T-helper 1 cell treated with Interleukin-12 subunit alpha and Interleukin-12 subunit beta and Interleukin-4 antibody, amounts not matched to agents 30 μg/mL and 1 μg/mL, for 36 hours (primary cell): ENCODE measurements around the gene SNUPN.

ENCODE experiments used
- H3K27ac Mint-ChIP-seq: one replicate; pipeline ENCODE4 v1.8.0; 2021; ENCODE audit warnings: mild to moderate bottlenecking, mixed read lengths
- H3K27me3 Mint-ChIP-seq: one replicate; pipeline ENCODE4 v1.8.0; 2021; ENCODE audit warnings: low read depth, mixed read lengths
- H3K36me3 Mint-ChIP-seq: one replicate; pipeline ENCODE4 v1.8.0; 2021; ENCODE audit warnings: low read depth, mixed read lengths
- H3K4me1 Mint-ChIP-seq: one replicate; pipeline ENCODE4 v1.8.0; 2021; ENCODE audit warnings: low read depth, mixed read lengths
- H3K4me3 Mint-ChIP-seq: one replicate; pipeline ENCODE4 v1.8.0; 2021; ENCODE audit warnings: mild to moderate bottlenecking, moderate library complexity, mixed read lengths
- H3K9me3 Mint-ChIP-seq: one replicate; pipeline ENCODE4 v1.8.0; 2021; ENCODE audit warnings: mixed read lengths

Gene SNUPN

GRCh38 chr15:75622505-75622904 lies 3.0 kb downstream of the SNUPN start:
- H3K4me3 Mint-ChIP-seq: no peak overlapping the region
- H3K9me3 Mint-ChIP-seq: no peaks in the 10 kb centered on the region
- no peaks in the 10 kb centered on the region for H3K27me3 Mint-ChIP-seq
- H3K27ac Mint-ChIP-seq: no peak overlapping the region
- peaks cover 14% of the 10 kb centered on the region for H3K36me3 Mint-ChIP-seq
- peaks cover 30% of the 10 kb centered on the region for H3K4me1 Mint-ChIP-seq

GRCh38 chr15:75620841-75621391 lies 4.6 kb downstream of the SNUPN start:
- no peaks in the 10 kb centered on the region for H3K9me3 Mint-ChIP-seq
- H3K4me1 Mint-ChIP-seq: peaks cover 24% of the 10 kb centered on the region
- H3K27me3 Mint-ChIP-seq: no peaks in the 10 kb centered on the region
- peak overlapping the region; percentile 54 for H3K4me3 Mint-ChIP-seq
- H3K27ac Mint-ChIP-seq: peak overlapping the region; percentile 38
- H3K36me3 Mint-ChIP-seq: peaks cover 24% of the 10 kb centered on the region

GRCh38 chr15:75620058-75620820 lies 5.3 kb downstream of the SNUPN start:
- Mint-ChIP-seq H3K36me3 (peaks cover 27% of the 10 kb centered on the region), H3K27ac (peak overlapping the region; percentile 38), H3K27me3 (no peaks in the 10 kb centered on the region), H3K4me3 (peak overlapping the region; percentile 54), H3K9me3 (no peaks in the 10 kb centered on the region), H3K4me1 (peaks cover 25% of the 10 kb centered on the region)

- no peak overlapping the region for H3K4me3 Mint-ChIP-seq
- H3K27me3 Mint-ChIP-seq: no peaks in the 10 kb centered on the region
- peaks cover 45% of the 10 kb centered on the region for H3K36me3 Mint-ChIP-seq
- peaks cover 18% of the 10 kb centered on the region for H3K4me1 Mint-ChIP-seq
- H3K9me3 Mint-ChIP-seq: no peaks in the 10 kb centered on the region
- H3K27ac Mint-ChIP-seq: no peak overlapping the region
Measured at GRCh38 chr15:75616766-75617165, 8.8 kb downstream of the SNUPN start.

- Mint-ChIP-seq H3K9me3 (no peaks in the 10 kb centered on the region), H3K4me1 (peaks cover 38% of the 10 kb centered on the region), H3K36me3 (peaks cover 49% of the 10 kb centered on the region), H3K27me3 (no peaks in the 10 kb centered on the region), H3K4me3 (peak overlapping the region; percentile 66), H3K27ac (peak overlapping the region; percentile 94)
Measured at GRCh38 chr15:75606711-75607699, 18.5 kb downstream of the SNUPN start.

- H3K4me3 Mint-ChIP-seq: peak overlapping the region; percentile 66
- peak overlapping the region; percentile 94 for H3K27ac Mint-ChIP-seq
Measured at GRCh38 chr15:75606026-75606425, 19.5 kb downstream of the SNUPN start.

GRCh38 chr15:75599401-75599800 lies 26.1 kb downstream of the SNUPN start:
- H3K4me1 Mint-ChIP-seq: peaks cover 28% of the 10 kb centered on the region
- H3K27ac Mint-ChIP-seq: no peak overlapping the region
- H3K36me3 Mint-ChIP-seq: peaks cover 30% of the 10 kb centered on the region
- no peaks in the 10 kb centered on the region for H3K9me3 Mint-ChIP-seq
- no peaks in the 10 kb centered on the region for H3K27me3 Mint-ChIP-seq
- no peak overlapping the region for H3K4me3 Mint-ChIP-seq

More at GRCh38 chr15:75606026-75606425, 19.5 kb downstream of the SNUPN start:
- no peaks in the 10 kb centered on the region for H3K9me3 Mint-ChIP-seq
- peaks cover 38% of the 10 kb centered on the region for H3K4me1 Mint-ChIP-seq
- peaks cover 52% of the 10 kb centered on the region for H3K36me3 Mint-ChIP-seq
- H3K27me3 Mint-ChIP-seq: no peaks in the 10 kb centered on the region

GRCh38 chr15:75598361-75598760 lies 27.2 kb downstream of the SNUPN start:
- peaks cover 28% of the 10 kb centered on the region for H3K4me1 Mint-ChIP-seq
- H3K4me3 Mint-ChIP-seq: no peak overlapping the region
- H3K9me3 Mint-ChIP-seq: no peaks in the 10 kb centered on the region
- peak overlapping the region; percentile 87 for H3K27ac Mint-ChIP-seq
- H3K36me3 Mint-ChIP-seq: peaks cover 26% of the 10 kb centered on the region
- H3K27me3 Mint-ChIP-seq: no peaks in the 10 kb centered on the region

GRCh38 chr15:75597667-75598341 lies 27.7 kb downstream of the SNUPN start:
- H3K36me3 Mint-ChIP-seq: peaks cover 26% of the 10 kb centered on the region
- peak overlapping the region; percentile 87 for H3K27ac Mint-ChIP-seq
- no peaks in the 10 kb centered on the region for H3K9me3 Mint-ChIP-seq
- H3K4me3 Mint-ChIP-seq: peak overlapping the region; percentile 64
- no peaks in the 10 kb centered on the region for H3K27me3 Mint-ChIP-seq
- peaks cover 28% of the 10 kb centered on the region for H3K4me1 Mint-ChIP-seq

- H3K27ac Mint-ChIP-seq: no peak overlapping the region
Measured at GRCh38 chr15:75596703-75597345, 28.7 kb downstream of the SNUPN start.

GRCh38 chr15:75594276-75594675 lies 31.2 kb downstream of the SNUPN start:
- Mint-ChIP-seq H3K4me1 (peaks cover 38% of the 10 kb centered on the region), H3K27me3 (no peaks in the 10 kb centered on the region), H3K9me3 (no peaks in the 10 kb centered on the region), H3K4me3 (no peak overlapping the region), H3K36me3 (peaks cover 22% of the 10 kb centered on the region), H3K27ac (no peak overlapping the region)

More at GRCh38 chr15:75596703-75597345, 28.7 kb downstream of the SNUPN start:
- peaks cover 29% of the 10 kb centered on the region for H3K4me1 Mint-ChIP-seq
- peak overlapping the region; percentile 8 for H3K4me3 Mint-ChIP-seq
- peaks cover 27% of the 10 kb centered on the region for H3K36me3 Mint-ChIP-seq
- no peaks in the 10 kb centered on the region for H3K9me3 Mint-ChIP-seq
- H3K27me3 Mint-ChIP-seq: no peaks in the 10 kb centered on the region

- Mint-ChIP-seq H3K27me3 (no peaks in the 10 kb centered on the region), H3K9me3 (no peaks in the 10 kb centered on the region), H3K4me3 (no peak overlapping the region), H3K4me1 (peaks cover 24% of the 10 kb centered on the region), H3K36me3 (peaks cover 24% of the 10 kb centered on the region), H3K27ac (no peak overlapping the region)
Measured at GRCh38 chr15:75591655-75592364, 33.7 kb downstream of the SNUPN start.

- peaks cover 15% of the 10 kb centered on the region for H3K4me1 Mint-ChIP-seq
- no peaks in the 10 kb centered on the region for H3K27me3 Mint-ChIP-seq
- H3K4me3 Mint-ChIP-seq: no peak overlapping the region
- no peaks in the 10 kb centered on the region for H3K9me3 Mint-ChIP-seq
- peaks cover 21% of the 10 kb centered on the region for H3K36me3 Mint-ChIP-seq
- H3K27ac Mint-ChIP-seq: no peak overlapping the region
Measured at GRCh38 chr15:75590239-75590638, 35.3 kb downstream of the SNUPN start.
